ENCODE measurements around the gene TTYH1.

- TF ChIP-seq EZH2 (IDR thresholded peaks at IDR 0.05) (no peak), POLR2AphosphoS5 (IDR thresholded peaks at IDR 0.05; ENCODE audit: borderline replicate concordance, low read depth, low read length) (no peak)
These were observed 25.7 kb upstream of the TTYH1 start for GRCh38 chr19:54389553-54389952.
